HepG2 (cell line): ENCODE results near the gene RAB20. TPM values are rescaled to one million over a fixed set of nuclear protein-coding genes. Genes with fewer than 3 reads are reported as not detected.

Source experiments
- ISL2 ChIP-seq: sonication (generic); formaldehyde crosslinking; IDR thresholded peaks from 2 replicates; pipeline ENCODE4 v1.5.0; 2020; ENCODE audit warnings: missing genetic modification reagents
- LCORL ChIP-seq, 2 experiments: fragments of 450-650 bp in 1 of 2; sonication (generic) in 1 of 2; formaldehyde crosslinking in 1 of 2; IDR thresholded peaks; 2 replicates each; pipeline versions ENCODE4 v1.5.0 to v1.6.1; 2017 to 2020; ENCODE audit warnings: antibody characterized with exemption in 1 of 2, missing genetic modification reagents in 1 of 2
- NAIF1 ChIP-seq: sonication (generic); formaldehyde crosslinking; IDR thresholded peaks from 2 replicates; pipeline ENCODE4 v1.5.0; 2020; ENCODE audit warnings: mild to moderate bottlenecking, missing genetic modification reagents, borderline replicate concordance
- PAX8 ChIP-seq: sonication (generic); formaldehyde crosslinking; IDR thresholded peaks from 2 replicates; pipeline ENCODE4 v1.8.0; 2022; ENCODE audit warnings: mild to moderate bottlenecking, missing genetic modification reagents, borderline replicate concordance
- PHF8 ChIP-seq: sonication (generic); formaldehyde crosslinking; IDR thresholded peaks from 2 replicates; pipeline ENCODE4 v1.5.0; 2020; ENCODE audit warnings: missing genetic modification reagents
- POLR2AphosphoS5 ChIP-seq: IDR thresholded peaks from 2 replicates; pipeline ENCODE4 v1.6.1; 2012; ENCODE audit warnings: low read depth, low read length
- PRPF4 ChIP-seq: fragments of 200-400 bp; formaldehyde crosslinking; IDR thresholded peaks from 2 replicates; pipeline ENCODE4 v1.6.1; 2016; ENCODE audit warnings: low read length, low read depth; ENCODE audit not compliant: poor library complexity, severe bottlenecking
- RBAK ChIP-seq: sonication (generic); formaldehyde crosslinking; IDR thresholded peaks from 2 replicates; pipeline ENCODE4 v1.5.1; 2020; ENCODE audit warnings: mild to moderate bottlenecking, missing genetic modification reagents
- SRSF4 ChIP-seq: fragments of 200-400 bp; formaldehyde crosslinking; IDR thresholded peaks from one replicate; pipeline ENCODE4 v1.6.1; 2018; ENCODE audit warnings: mild to moderate bottlenecking, low read depth, low read length, moderate library complexity; ENCODE audit not compliant: poor library complexity, severe bottlenecking
- U2AF2 ChIP-seq: fragments of 200-400 bp; formaldehyde crosslinking; IDR thresholded peaks from 2 replicates; pipeline ENCODE4 v1.6.1; 2017; ENCODE audit warnings: low read depth, mild to moderate bottlenecking, low read length
- ZNF12 ChIP-seq: sonication (generic); formaldehyde crosslinking; IDR thresholded peaks from 2 replicates; pipeline ENCODE4 v1.5.0; 2020; ENCODE audit warnings: missing genetic modification reagents
- ZNF256 ChIP-seq: sonication (generic); formaldehyde crosslinking; conservative IDR thresholded peaks from 2 replicates; pipeline ENCODE4 v1.4.0; 2020; ENCODE audit warnings: missing genetic modification reagents
- ZNF501 ChIP-seq: sonication (generic); formaldehyde crosslinking; IDR thresholded peaks from 2 replicates; pipeline ENCODE4 v1.5.1; 2020; ENCODE audit warnings: mild to moderate bottlenecking, moderate library complexity, missing genetic modification reagents
- ZNF674 ChIP-seq: sonication (generic); formaldehyde crosslinking; IDR thresholded peaks from 2 replicates; pipeline ENCODE4 v1.5.0; 2020; ENCODE audit warnings: low read depth, mild to moderate bottlenecking, missing genetic modification reagents
- polyA plus RNA-seq, 8 experiments: library from polyadenylated mRNA; depleted of rRNA in 3 of 8; stranded (reverse) in 7 of 8; unstranded in 1 of 8; fragments of >200 nt; fragmentation: Illumina TruSeq in 4 of 8; extraction: Trizol in 4 of 8; gene quantifications; 2 replicates each; pipeline versions ENCODE4 v1.2.1 to v1.2.3, GENCODE V29; 2011 to 2016; ENCODE audit warnings: low read depth in 4 of 8, missing spikeins in 1 of 8, mixed read lengths in 1 of 8; ENCODE audit not compliant: insufficient read depth in 1 of 8
- total RNA-seq, 5 experiments: library from RNA; depleted of rRNA; stranded (reverse); fragments of >200 nt; fragmentation: Illumina TruSeq; extraction: Trizol; gene quantifications; 2 replicates each; pipeline ENCODE4 v1.2.3, GENCODE V29; 2016; ENCODE audit warnings: low read depth in 1 of 5
- TF ChIP-seq, protein P1 (sequence below): sonication (generic); formaldehyde crosslinking; IDR thresholded peaks from 2 replicates; pipeline ENCODE4 v1.5.0; 2020; ENCODE audit warnings: missing genetic modification reagents
- TF ChIP-seq, protein P2 (sequence below): sonication (generic); formaldehyde crosslinking; IDR thresholded peaks from 2 replicates; pipeline ENCODE4 v1.4.0; 2020; ENCODE audit warnings: missing genetic modification reagents, borderline replicate concordance
- TF ChIP-seq, protein P3 (sequence below): sonication (generic); formaldehyde crosslinking; IDR thresholded peaks from 2 replicates; pipeline ENCODE4 v1.4.0; 2020; ENCODE audit warnings: missing genetic modification reagents, borderline replicate concordance
- TF ChIP-seq, protein P4 (sequence below): sonication (generic); formaldehyde crosslinking; IDR thresholded peaks from 2 replicates; pipeline ENCODE4 v1.8.0; 2022; ENCODE audit warnings: mild to moderate bottlenecking, missing genetic modification reagents; ENCODE audit not compliant: insufficient replicate concordance
- TF ChIP-seq, protein P5 (sequence below): sonication (generic); formaldehyde crosslinking; IDR thresholded peaks from 2 replicates; pipeline ENCODE4 v1.8.0; 2022; ENCODE audit warnings: missing genetic modification reagents, low read depth, mild to moderate bottlenecking, borderline replicate concordance

The RAB20 gene
- total and polyA plus RNA-seq, 2 of the 13 experiments (the other 11 are each of a cell fraction or from before 2014, with no cell fraction given): 15.6 to 30.5 TPM

DNA sequence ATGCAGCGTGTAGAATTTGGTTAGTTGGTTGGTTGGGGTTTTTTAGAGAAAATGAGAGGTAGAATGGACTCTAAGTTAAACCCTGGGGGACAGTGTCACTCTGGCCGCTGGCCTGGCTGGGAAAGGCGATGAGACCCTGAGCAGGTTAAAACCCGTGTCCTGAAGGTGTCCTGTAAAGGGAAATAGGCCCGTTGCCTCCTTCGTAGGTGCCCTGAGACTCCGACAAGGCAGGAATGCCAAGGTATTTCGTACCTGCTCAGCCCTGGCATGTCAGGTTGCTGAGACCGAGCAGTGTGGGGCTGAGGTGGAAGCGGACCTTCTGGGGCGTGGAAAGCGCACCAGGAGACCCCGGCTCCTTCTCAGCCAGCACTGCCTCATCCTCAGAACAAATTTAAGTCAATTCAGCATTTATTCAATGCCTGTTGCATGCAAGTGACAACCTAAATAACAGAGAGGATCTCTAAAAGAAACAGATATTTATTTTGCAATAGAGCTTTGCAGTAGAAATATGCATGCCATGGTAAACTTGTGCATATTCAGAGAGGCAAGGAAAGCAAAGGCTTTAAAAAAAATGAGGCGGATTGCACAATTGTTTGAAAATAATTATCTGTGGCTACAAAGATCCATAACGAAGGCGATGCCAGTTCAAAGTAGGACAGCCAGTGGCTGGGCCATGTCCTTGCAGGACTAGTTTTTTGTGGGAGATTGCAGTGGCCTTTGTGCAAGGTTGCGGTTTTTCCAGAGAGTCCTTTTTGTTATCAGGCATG, 1.4 kb upstream of the RAB20 start (continued):
- TF ChIP-seq LCORL (IDR thresholded peaks at IDR 0.05) (no peak), LCORL (CRISPR knock-in tag; IDR thresholded peaks at IDR 0.05) (no peak), ZNF12 (peak; percentile 95), RBAK (peak; percentile 94; the same call in 1 of the 2 replicates), ZNF674 (CRISPR knock-in tag) (no peak), PHF8 (CRISPR knock-in tag) (no peak), NAIF1 (CRISPR knock-in tag) (no peak), ZNF501 (0 out of 2 replicates have a peak, but pooled peaks have one; percentile 3), U2AF2 (no peak), PAX8 (CRISPR knock-in tag) (no peak), POLR2AphosphoS5 (no peak), ISL2 (no peak), SRSF4 (no peak), PRPF4 (no peak), ZNF256 (no peak)
- TF ChIP-seq, protein P1, sequence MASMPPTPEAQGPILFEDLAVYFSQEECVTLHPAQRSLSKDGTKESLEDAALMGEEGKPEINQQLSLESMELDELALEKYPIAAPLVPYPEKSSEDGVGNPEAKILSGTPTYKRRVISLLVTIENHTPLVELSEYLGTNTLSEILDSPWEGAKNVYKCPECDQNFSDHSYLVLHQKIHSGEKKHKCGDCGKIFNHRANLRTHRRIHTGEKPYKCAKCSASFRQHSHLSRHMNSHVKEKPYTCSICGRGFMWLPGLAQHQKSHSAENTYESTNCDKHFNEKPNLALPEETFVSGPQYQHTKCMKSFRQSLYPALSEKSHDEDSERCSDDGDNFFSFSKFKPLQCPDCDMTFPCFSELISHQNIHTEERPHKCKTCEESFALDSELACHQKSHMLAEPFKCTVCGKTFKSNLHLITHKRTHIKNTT (CRISPR knock-in tag): no peak
- TF ChIP-seq, protein P2, sequence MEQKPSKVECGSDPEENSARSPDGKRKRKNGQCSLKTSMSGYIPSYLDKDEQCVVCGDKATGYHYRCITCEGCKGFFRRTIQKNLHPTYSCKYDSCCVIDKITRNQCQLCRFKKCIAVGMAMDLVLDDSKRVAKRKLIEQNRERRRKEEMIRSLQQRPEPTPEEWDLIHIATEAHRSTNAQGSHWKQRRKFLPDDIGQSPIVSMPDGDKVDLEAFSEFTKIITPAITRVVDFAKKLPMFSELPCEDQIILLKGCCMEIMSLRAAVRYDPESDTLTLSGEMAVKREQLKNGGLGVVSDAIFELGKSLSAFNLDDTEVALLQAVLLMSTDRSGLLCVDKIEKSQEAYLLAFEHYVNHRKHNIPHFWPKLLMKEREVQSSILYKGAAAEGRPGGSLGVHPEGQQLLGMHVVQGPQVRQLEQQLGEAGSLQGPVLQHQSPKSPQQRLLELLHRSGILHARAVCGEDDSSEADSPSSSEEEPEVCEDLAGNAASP (CRISPR knock-in tag): peak; percentile 45; the same call in 1 of the 2 replicates
- TF ChIP-seq, protein P3, sequence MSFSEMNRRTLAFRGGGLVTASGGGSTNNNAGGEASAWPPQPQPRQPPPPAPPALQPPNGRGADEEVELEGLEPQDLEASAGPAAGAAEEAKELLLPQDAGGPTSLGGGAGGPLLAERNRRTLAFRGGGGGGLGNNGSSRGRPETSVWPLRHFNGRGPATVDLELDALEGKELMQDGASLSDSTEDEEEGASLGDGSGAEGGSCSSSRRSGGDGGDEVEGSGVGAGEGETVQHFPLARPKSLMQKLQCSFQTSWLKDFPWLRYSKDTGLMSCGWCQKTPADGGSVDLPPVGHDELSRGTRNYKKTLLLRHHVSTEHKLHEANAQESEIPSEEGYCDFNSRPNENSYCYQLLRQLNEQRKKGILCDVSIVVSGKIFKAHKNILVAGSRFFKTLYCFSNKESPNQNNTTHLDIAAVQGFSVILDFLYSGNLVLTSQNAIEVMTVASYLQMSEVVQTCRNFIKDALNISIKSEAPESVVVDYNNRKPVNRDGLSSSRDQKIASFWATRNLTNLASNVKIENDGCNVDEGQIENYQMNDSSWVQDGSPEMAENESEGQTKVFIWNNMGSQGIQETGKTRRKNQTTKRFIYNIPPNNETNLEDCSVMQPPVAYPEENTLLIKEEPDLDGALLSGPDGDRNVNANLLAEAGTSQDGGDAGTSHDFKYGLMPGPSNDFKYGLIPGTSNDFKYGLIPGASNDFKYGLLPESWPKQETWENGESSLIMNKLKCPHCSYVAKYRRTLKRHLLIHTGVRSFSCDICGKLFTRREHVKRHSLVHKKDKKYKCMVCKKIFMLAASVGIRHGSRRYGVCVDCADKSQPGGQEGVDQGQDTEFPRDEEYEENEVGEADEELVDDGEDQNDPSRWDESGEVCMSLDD (CRISPR knock-in tag): no peak
- TF ChIP-seq, protein P4, sequence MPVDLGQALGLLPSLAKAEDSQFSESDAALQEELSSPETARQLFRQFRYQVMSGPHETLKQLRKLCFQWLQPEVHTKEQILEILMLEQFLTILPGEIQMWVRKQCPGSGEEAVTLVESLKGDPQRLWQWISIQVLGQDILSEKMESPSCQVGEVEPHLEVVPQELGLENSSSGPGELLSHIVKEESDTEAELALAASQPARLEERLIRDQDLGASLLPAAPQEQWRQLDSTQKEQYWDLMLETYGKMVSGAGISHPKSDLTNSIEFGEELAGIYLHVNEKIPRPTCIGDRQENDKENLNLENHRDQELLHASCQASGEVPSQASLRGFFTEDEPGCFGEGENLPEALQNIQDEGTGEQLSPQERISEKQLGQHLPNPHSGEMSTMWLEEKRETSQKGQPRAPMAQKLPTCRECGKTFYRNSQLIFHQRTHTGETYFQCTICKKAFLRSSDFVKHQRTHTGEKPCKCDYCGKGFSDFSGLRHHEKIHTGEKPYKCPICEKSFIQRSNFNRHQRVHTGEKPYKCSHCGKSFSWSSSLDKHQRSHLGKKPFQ (CRISPR knock-in tag): no peak
- TF ChIP-seq, protein P5, sequence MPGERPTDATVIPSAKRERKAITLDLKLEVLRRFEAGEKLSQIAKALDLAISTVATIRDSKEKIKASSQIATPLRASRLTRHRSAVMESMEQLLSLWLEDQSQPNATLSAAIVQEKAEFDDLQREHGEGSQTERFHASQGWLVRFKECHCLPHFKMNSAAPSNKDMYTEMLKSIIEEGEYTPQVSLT: no peak
